Measurements from ENCODE around the gene CHMP6. TPM values are rescaled to one million over a fixed set of nuclear protein-coding genes. Genes with fewer than 3 reads are reported as not detected.

The CHMP6 gene
- total RNA-seq, 2 experiments from 2014 or later = 7.9 to 23.8 TPM

DNA sequence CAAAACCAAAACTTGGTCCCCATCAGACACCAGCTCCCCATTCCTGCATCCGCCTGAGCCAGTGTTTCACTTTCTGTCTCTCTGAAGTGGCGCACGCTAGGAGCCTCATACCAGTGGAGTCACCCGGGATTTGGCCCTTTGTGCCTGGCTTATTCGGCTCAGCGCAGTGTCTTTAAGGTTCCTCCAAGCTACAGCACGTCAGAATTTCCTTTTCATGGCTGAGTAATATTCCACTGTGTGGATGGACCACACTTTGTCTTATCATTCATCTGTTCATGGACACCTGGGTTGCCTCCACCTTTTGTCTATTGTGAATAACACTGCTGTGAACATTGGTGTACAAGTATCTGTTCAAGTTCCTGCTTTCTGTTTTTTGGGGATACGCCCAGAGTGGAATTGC is 45.2 kb upstream of the CHMP6 start:
- no peaks in the 10 kb centered on the region for H3K4me1 ChIP-seq (ENCODE audit: insufficient read depth, low read length, poor library complexity, severe bottlenecking)
- POLR2A ChIA-PET = no interaction called here
- TF ChIP-seq EZH2phosphoT487 (IDR thresholded peaks at IDR 0.05; ENCODE audit: borderline replicate concordance, low read depth, low read length) = no peak
- TF ChIP-seq, protein P1, sequence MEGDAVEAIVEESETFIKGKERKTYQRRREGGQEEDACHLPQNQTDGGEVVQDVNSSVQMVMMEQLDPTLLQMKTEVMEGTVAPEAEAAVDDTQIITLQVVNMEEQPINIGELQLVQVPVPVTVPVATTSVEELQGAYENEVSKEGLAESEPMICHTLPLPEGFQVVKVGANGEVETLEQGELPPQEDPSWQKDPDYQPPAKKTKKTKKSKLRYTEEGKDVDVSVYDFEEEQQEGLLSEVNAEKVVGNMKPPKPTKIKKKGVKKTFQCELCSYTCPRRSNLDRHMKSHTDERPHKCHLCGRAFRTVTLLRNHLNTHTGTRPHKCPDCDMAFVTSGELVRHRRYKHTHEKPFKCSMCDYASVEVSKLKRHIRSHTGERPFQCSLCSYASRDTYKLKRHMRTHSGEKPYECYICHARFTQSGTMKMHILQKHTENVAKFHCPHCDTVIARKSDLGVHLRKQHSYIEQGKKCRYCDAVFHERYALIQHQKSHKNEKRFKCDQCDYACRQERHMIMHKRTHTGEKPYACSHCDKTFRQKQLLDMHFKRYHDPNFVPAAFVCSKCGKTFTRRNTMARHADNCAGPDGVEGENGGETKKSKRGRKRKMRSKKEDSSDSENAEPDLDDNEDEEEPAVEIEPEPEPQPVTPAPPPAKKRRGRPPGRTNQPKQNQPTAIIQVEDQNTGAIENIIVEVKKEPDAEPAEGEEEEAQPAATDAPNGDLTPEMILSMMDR (conservative IDR thresholded peaks at IDR 0.05; ENCODE audit: low read length) = no peak
- H3K4me3 ChIP-seq (ENCODE audit: low read depth, low read length, poor library complexity, severe bottlenecking) = no peak overlapping the region
- no peak for DNase-seq (ENCODE audit: low spot score)
- no peaks in the 10 kb centered on the region for H3K79me2 ChIP-seq (ENCODE audit: insufficient read depth, low read depth, low read length)
- peaks cover 18% of the 10 kb centered on the region for H3K36me3 ChIP-seq (ENCODE audit: insufficient read depth, low read length)
- no peak overlapping the region for H3K4me2 ChIP-seq (ENCODE audit: low read length)
- no peak overlapping the region for H2AFZ ChIP-seq (ENCODE audit: low read length)
- no TSS peak for BruUV-seq (replicated peaks)
- H3K9me3 ChIP-seq (ENCODE audit: low read length) = no peaks in the 10 kb centered on the region
- H3K27ac ChIP-seq (ENCODE audit: low read depth, low read length, poor library complexity, severe bottlenecking) = no peak overlapping the region
- CTCF ChIA-PET (ENCODE audit: unreplicated experiment) = no interaction called here
- H3K9me2 ChIP-seq (ENCODE audit: insufficient read depth, low read length) = no peaks in the 10 kb centered on the region
- intact Hi-C loops (cut with micrococcal nuclease; ENCODE audit: unreplicated experiment) = no loop called here
- no peaks in the 10 kb centered on the region for H4K20me1 ChIP-seq (ENCODE audit: insufficient read depth, low read length)

DNA sequence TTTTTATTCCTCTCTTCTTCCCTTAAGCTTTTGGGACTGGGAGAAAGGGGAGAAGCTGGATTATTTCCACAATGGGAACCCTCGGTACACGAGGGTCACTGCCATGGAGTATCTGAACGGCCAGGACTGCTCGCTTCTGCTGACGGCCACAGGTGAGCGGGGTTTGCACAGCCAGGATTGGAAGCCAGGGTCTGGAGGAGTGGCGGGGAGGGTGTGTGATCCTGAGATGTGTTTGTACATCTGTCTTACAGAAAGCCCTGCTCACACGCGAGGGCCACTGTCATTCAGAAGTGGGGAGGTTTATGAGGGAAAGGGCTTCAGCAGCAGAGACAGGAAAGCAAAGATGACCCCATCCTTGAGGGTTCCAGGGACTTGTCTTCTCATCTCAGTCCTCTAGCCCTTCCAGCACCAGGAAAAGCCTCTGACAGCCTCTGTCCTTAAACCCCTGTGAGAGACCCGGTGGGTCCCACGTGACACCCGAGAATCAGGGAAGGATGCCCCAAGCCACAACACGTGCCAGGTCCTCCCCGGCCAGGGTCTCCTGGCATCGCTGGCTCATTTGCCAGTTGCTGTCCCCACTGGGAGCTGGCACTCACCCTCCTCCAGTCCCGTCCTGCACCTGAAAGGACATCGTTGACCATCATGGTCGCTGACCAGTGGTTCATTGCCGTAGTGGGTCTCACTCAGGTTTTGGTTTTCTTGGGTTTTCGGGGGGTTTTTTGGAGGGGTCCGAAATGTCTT is 44.3 kb upstream of the CHMP6 start:
- Histone ChIP-seq H3K4me2 (ENCODE audit: low read length) (no peak overlapping the region), H3K9me3 (ENCODE audit: low read length) (no peaks in the 10 kb centered on the region), H3K4me1 (ENCODE audit: insufficient read depth, low read length, poor library complexity, severe bottlenecking) (no peaks in the 10 kb centered on the region), H3K27ac (ENCODE audit: low read depth, low read length, poor library complexity, severe bottlenecking) (no peak overlapping the region), H3K79me2 (ENCODE audit: insufficient read depth, low read depth, low read length) (no peaks in the 10 kb centered on the region), H3K4me3 (ENCODE audit: low read depth, low read length, poor library complexity, severe bottlenecking) (no peak overlapping the region), H2AFZ (ENCODE audit: low read length) (no peak overlapping the region), H3K36me3 (ENCODE audit: insufficient read depth, low read length) (peaks cover 18% of the 10 kb centered on the region), H3K9me2 (ENCODE audit: insufficient read depth, low read length) (no peaks in the 10 kb centered on the region), H4K20me1 (ENCODE audit: insufficient read depth, low read length) (no peaks in the 10 kb centered on the region)
- TF ChIP-seq, protein P1 (conservative IDR thresholded peaks at IDR 0.05; ENCODE audit: low read length) = no peak
- TF ChIP-seq EZH2phosphoT487 (IDR thresholded peaks at IDR 0.05; ENCODE audit: borderline replicate concordance, low read depth, low read length) = no peak
- no peak for DNase-seq (ENCODE audit: low spot score)
- no TSS peak for BruUV-seq (replicated peaks)
- POLR2A ChIA-PET = no interaction called here
- intact Hi-C loops (cut with micrococcal nuclease; ENCODE audit: unreplicated experiment) = no loop called here
- CTCF ChIA-PET (ENCODE audit: unreplicated experiment) = no interaction called here

Measured in OCI-LY7 (cell line).